Esophagus squamous epithelium (tissue), 4 donors: Measurements from ENCODE around the gene LRRC36.

Source experiments
- POLR2A ChIP-seq, 4 donors: fragments of 450-650 bp; IDR thresholded peaks; one replicate each; pipeline ENCODE4 v1.6.1; 2017; ENCODE audit warnings: antibody characterized with exemption in 4 of 4, mild to moderate bottlenecking in 4 of 4, moderate library complexity in 3 of 4
- TF ChIP-seq, protein P1 (sequence below), 6 experiments: fragments of 450-650 bp in 4 of 6; fragments of 200-600 bp in 2 of 6; sonication (generic) in 2 of 6; IDR thresholded peaks; one replicate each; pipeline ENCODE4 v1.5.1; 2016 to 2019; ENCODE audit warnings: antibody characterized with exemption in 6 of 6, mild to moderate bottlenecking in 4 of 6, moderate library complexity in 4 of 6

- TF ChIP-seq, protein P1, sequence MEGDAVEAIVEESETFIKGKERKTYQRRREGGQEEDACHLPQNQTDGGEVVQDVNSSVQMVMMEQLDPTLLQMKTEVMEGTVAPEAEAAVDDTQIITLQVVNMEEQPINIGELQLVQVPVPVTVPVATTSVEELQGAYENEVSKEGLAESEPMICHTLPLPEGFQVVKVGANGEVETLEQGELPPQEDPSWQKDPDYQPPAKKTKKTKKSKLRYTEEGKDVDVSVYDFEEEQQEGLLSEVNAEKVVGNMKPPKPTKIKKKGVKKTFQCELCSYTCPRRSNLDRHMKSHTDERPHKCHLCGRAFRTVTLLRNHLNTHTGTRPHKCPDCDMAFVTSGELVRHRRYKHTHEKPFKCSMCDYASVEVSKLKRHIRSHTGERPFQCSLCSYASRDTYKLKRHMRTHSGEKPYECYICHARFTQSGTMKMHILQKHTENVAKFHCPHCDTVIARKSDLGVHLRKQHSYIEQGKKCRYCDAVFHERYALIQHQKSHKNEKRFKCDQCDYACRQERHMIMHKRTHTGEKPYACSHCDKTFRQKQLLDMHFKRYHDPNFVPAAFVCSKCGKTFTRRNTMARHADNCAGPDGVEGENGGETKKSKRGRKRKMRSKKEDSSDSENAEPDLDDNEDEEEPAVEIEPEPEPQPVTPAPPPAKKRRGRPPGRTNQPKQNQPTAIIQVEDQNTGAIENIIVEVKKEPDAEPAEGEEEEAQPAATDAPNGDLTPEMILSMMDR (IDR thresholded peaks at IDR 0.05) = no peak
- no peak for TF ChIP-seq POLR2A (IDR thresholded peaks at IDR 0.05)
Observed at GRCh38 chr16:67326115-67326471, 522 bp upstream of the LRRC36 start.
